NB4 (cell line): ENCODE data around the gene ROBO3.

Experiments
- POLR2A ChIP-seq: IDR thresholded peaks from 2 replicates; pipeline ENCODE4 v1.6.1; 2011; ENCODE audit warnings: mild to moderate bottlenecking; ENCODE audit not compliant: insufficient read length; ENCODE audit errors: extremely low read depth
- TF ChIP-seq, protein P1 (sequence below): IDR thresholded peaks from one replicate; pipeline ENCODE4 v1.5.1; 2012; ENCODE audit warnings: low read depth, low read length
- TF ChIP-seq, protein P2 (sequence below): IDR thresholded peaks from 2 replicates; pipeline ENCODE4 v1.6.1; 2011; ENCODE audit warnings: low read depth, low read length

DNA sequence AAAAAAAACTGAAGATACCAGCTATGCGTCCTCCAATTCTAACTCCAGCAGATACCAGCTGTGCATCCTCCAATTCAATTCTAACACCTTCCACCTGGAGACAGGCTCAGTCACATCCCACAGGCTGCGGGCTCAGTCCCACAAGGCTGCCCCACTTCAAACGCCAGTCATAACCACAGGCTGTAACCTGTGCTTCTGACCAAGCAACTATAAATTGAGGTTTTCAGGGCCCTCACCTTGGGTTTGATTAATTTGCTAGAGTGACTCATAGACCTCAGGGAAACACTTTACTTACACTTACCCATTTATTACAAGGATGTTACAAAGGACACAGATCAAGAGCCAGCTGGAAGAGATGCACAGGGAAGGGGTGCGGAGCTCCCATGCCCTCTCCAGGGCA is 32.7 kb upstream of the ROBO3 start:
- no peak for TF ChIP-seq POLR2A
- TF ChIP-seq, protein P1, sequence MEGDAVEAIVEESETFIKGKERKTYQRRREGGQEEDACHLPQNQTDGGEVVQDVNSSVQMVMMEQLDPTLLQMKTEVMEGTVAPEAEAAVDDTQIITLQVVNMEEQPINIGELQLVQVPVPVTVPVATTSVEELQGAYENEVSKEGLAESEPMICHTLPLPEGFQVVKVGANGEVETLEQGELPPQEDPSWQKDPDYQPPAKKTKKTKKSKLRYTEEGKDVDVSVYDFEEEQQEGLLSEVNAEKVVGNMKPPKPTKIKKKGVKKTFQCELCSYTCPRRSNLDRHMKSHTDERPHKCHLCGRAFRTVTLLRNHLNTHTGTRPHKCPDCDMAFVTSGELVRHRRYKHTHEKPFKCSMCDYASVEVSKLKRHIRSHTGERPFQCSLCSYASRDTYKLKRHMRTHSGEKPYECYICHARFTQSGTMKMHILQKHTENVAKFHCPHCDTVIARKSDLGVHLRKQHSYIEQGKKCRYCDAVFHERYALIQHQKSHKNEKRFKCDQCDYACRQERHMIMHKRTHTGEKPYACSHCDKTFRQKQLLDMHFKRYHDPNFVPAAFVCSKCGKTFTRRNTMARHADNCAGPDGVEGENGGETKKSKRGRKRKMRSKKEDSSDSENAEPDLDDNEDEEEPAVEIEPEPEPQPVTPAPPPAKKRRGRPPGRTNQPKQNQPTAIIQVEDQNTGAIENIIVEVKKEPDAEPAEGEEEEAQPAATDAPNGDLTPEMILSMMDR, result no peak
- TF ChIP-seq, protein P2, sequence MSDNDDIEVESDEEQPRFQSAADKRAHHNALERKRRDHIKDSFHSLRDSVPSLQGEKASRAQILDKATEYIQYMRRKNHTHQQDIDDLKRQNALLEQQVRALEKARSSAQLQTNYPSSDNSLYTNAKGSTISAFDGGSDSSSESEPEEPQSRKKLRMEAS, result no peak
